Activated T-cell treated with anti-CD3 and anti-CD28 coated beads for 48 hours (primary cell): ENCODE data around the gene CBY1.

ENCODE experiments used
- DNase-seq: peaks from one replicate; pipeline ENCODE4 v3.0.0-alpha.2; 2020; ENCODE audit warnings: low read depth

CBY1 gene

DNA sequence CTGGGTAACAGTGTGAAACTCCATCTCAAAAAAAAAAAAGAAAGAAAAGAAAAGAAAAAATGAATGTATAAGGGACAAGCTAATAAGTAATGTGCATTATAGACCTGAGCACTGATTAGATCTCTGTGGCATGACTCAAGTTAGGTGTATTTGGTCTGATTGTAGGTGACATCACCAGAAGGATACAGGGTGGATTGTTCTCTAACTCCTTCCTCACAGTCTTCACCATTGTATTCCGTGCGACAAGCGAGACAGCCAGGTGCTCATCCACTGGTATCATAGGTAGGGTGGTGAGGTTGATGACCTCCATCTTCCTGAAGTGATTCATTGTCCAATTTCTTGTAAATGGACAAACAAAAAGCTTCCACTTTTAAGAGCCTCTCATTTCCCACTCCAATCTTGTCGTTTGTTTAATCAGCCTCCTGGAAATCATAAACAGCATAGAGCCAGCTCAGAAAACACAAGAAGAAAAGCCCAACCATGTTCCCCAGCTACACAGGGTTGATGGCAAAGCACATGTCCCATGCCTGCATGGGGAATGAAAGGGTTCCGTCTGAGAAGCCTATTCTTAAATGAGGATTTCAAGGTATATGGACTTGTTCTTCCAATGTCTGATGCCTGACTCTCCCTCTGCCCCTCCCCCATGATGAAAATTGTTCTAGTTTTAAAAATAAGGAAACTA lies 6.5 kb upstream of the CBY1 start:
- DNase-seq, result no peak

DNA sequence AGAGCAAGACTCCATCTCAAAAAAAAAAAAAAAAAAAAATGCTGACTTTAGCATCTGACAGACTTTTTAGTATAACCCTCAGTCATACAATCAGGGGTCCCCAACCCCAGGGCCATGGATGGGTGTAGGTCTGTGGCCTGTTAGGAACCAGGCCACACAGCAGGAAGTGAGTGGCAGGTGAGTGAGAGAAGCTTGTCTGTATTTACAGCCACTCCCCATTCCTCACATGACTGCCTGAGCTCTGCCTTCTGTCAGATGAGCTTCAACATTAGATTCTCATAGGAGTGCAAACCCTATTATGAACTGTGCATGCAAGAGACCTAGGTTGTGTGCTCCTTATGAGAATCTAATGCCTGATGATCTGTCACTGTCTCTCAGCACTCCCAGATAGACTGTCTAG lies 3.6 kb upstream of the CBY1 start:
- no peak for DNase-seq

DNA sequence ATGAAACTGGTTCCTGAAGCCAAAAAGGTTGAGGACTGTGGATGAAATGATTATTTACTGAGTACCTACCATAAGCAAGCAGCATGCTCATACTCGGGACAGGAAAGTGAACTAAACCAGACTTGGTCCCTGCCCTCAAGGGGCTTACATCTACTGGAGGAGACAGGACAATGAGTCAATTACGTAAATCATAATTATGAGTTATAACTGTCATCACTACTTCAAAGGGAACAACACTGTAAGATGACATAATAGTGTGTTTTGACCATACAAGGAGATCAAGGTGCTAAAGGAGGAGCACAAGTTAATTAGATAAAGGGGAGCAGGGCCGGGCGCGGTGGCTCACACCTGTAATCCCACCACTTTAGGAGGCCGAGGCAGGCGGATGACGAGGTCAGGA lies 2.7 kb upstream of the CBY1 start:
- DNase-seq, result no peak

DNA sequence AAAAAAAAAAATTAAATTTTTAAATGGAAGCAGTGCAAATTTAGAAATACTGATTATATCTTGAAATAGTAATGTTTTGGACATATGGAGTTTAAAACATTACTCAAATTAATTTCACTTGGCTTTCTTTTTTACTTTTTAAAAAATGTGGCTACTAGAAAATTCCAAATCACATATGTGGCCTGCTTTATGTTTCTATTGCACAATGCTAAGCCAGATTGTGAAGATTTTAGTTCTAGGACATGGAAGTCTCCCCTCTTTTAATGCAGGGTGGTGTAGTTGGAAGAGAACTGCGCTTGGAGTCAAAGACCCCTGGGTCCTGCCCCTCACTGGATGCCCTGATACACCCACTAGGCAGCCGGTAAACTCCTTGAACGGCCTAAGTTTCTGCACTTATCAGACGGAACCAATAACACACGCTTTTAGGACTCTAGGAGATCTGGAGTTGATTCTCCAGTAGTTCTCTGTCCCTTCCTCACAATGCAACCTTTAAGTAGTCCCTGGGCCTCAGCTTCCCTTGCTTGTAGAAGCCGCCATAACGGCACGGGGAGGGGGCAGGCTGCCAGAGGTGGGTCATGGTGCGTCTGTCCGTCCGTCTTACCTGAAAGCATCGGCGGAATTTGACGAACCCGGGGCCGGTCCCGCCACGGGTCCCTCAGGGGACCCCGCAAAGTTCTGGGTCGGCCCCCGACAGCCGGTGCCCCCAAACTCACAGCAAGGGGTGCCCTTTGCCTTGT lies 751 bp upstream of the CBY1 start:
- DNase-seq, result no peak

DNA sequence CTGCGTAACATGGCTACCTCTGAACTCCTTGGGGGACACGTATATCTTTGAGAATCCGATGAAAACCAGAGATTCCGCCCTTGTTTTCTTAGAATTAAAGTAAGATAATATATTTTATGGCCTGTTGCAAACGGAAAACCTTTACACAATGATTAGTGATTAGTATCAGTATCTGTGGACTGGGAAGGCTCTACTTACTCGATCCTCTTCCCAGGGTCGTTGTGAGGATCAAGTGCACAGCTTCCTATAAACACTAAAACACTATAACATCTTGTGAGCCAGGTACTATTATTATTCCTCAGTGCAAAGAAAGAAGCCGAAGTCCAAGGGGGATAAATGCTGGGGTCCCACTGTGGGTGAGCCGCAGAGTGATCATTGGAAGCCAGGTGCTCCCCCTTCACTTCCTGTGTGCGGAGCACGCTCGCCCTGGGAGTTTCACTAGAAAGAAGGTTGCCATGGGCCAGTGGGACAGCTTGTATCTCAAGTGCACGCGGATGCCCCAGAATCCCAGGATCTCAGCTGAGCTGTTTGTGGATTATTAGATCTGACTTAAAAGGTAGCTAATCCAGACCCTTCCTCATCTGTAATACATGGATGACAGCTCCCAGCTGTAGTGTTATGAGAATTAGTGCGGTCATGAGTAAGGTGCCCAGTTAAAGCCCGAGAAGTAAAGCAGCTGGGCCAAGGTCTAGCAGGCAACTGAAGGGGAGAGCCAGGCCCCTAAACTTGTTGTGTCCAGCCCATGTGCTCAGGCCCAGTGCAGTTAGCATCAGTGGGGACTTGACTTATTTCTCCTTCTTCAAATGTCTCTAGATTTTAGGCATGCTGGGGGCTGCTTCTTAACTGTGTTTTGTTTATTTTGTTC lies 839 bp downstream of the CBY1 start:
- peak; percentile 34 for DNase-seq

DNA sequence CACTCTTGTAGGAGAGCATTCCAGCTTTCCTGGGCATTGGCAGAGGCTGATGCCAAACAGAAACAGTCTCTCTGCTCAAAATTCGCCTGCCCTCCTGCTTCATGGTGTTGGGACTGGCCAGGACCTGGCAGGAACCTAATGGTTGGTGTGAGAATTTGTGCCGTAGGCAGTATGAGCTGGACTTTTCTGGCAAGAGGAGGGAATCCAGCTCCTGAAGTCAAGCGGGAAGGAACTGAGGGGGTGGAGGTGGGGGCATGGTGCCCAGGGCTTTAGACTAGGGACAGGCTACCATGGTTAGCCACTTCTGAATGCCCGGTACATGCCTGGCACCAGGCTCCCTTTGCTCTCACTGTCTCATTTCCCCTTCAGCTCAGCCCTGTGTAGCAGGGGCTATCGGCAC lies 18.4 kb downstream of the CBY1 start:
- no peak for DNase-seq

DNA sequence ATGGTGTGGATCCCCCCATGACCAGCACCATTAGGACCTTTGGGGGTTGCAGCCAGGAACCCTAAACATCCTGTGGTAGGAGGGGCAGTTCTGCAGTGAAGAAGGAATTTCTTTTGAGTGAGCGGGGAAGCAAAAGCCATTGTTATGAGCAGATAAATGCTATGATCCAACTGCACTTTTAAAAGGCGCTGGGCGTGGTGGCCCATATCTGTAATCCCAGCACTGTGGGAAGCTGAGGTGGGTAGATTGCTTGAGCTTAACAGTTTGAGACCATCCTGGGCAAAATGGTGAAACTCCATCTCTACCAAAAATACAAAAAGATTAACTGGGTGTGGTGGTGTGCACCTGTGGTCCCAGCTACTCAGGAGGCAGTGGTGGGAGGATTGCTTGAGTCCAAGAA lies 19.4 kb downstream of the CBY1 start:
- no peak for DNase-seq

DNA sequence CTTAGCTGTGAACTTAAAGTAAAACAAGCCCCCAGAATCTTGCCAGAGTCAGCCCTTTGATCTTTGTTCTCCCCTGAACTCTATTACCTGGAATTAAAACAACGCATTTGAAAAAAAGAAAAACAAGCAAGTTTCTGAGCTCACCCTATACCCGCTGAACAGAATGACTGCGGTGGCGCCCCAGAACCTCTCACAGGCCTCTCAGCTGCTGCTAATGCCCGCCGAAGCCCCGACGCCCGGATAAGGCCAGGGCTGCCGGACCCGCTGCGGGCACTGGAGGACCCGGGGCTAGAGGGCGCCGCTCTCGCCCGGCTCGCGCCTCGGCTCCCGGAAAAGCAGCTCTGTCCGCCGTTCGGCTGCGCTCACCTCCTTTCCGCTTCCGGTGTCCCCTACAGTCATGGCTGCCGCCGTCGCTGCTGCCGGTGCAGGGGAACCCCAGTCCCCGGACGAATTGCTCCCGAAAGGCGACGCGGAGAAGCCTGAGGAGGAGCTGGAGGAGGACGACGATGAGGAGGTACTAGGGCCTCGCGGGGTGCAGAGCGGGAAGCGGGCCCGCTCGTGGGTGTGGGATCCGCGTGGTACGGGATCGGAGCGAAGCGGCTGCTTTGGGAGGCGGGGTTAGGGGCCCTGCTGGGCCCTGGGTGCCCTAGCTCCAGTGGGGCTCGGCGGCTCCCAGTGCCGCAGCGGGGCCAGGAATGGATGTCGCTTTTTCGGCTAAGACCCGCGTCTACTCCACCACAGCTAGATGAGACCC lies 25.3 kb downstream of the CBY1 start, which contains the start of gene TOMM22:
Gene TOMM22, plus strand, starts transcription at position 376 of the 754 bp plus-strand sequence. Its CDS starts 22 bp downstream, at position 398.
- peak; percentile 85 for DNase-seq

DNA sequence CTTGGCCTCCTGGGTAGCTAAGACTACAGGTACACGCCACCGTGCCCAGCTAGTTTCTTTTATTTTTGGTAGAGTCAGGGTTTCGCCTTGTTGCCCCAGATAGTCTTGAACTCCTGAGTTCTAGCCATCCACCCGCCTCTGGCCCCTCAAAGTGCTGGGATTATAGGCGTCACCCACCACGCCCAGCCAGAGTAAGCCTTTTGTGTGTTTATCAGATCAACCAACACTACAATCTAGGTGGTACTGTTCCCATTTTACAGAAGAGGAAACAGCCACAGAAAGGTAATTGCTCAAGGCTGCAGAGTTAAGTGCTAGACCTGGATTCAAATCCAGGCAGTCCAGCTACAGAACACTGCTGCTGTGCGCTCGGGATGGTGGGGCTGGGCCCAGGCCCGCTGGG lies 28.5 kb downstream of the CBY1 start:
- DNase-seq, result no peak

DNA sequence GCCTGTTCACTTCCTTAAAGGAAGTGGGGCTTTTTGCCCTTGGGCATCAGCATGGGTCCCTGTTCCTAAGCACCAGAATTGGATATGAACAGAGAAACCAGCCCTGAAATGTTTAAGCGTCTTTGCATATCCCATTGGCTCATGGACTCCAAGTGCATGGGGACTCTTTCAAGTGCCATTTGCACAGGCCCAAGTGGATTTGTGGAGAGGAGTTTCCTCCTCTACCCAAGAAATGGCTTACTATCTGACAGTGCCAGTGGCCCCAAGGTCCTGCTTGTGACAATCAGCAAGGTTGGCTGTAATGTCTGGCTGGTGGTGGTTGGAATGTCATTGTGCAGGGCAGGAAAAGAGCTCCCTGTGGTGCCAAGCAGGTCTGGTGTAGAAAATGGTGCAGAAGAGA lies 29.3 kb downstream of the CBY1 start:
- no peak for DNase-seq

DNA sequence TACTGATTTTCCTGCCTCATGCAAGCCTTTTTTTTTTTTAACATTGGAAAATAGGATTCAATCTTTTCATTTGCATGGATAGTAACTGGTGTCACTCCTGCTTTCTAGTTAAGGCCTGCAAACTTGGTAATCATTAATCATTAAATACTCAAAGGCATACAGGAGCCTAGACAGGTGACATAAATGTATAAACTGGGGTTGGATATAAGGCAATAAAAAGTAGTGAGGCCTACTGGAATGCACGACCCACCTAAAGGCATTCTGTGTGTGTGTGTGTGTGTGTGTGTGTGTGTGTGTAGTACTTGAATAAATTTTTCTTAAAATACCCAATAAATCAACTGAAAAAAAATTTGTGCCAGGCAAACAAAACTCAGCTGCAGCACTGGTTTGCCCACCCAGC lies 33.2 kb downstream of the CBY1 start:
- no peak for DNase-seq

DNA sequence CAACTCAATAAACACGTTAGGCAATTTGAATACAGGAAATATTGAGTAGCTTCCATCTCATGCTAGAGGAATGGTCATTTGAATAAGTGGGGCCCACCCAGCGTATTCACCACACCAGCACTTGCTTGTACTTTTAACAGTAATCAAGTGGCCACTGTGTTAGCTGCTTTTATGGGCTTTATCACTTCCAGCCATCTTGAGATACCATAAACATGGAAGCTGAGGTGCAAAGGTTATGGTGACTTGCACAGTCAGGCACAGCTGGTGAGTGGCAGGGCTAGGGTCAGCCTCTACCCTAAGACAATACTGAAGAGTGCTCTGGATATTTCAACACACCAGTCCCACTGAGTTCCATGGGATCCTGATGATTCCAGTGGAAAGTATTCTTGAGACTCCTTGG lies 37.6 kb downstream of the CBY1 start:
- no peak for DNase-seq

DNA sequence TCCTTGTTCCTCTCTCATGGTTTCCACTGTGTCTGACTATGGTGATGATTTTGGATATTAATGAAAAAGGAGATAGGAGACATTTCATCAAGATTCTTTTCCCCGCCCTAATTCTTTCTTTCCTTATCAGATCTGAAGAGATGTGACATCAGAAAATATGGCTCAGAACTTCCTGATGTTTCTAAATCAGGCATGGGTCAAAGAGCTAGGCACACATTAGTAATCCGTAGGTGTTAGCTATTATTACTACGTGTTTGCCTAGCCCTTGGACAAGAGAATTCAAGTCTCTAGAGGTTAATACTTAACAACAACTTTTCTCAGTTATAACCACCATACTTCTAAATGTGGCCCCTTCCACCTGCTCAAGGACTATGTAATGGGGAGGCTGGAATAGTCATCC lies 38.5 kb downstream of the CBY1 start:
- DNase-seq, result no peak

DNA sequence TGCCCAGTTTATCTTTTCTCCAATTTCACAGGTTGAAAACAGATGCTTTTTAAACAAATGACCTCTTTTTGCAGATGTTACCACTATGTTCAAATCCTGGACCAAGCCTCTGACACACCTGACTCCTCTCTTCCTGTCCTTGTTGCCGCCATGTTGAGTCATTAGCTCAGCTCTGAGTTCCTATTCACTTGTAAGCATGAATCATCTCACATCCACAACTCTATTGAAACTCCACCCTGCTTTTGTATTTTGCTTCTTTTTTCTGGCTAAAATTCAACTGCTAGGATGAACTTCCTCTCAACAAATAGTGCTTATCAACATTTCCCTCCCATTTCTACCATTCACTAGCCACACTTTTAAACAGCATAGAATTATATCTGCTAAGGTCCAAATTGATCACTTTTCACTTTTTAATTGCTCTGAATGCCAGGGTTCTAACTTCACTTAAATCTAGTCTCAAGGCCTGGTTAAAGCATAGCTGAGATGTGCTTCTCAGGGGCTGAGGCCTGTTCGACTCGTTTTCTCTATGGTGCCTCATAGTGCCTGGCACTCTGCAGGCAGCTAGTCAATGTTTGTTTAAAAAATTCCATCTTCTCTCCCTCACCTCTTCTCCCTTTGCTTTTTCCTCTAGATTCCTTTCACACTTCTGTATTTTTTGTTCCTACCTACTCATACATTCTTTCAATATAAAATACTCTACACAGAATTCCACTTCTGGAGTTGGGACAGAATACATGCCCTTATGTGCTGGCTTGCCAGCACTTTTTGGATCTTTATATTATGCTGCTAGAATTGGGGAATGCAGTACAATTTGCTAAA lies 40.4 kb downstream of the CBY1 start:
- DNase-seq, result no peak

DNA sequence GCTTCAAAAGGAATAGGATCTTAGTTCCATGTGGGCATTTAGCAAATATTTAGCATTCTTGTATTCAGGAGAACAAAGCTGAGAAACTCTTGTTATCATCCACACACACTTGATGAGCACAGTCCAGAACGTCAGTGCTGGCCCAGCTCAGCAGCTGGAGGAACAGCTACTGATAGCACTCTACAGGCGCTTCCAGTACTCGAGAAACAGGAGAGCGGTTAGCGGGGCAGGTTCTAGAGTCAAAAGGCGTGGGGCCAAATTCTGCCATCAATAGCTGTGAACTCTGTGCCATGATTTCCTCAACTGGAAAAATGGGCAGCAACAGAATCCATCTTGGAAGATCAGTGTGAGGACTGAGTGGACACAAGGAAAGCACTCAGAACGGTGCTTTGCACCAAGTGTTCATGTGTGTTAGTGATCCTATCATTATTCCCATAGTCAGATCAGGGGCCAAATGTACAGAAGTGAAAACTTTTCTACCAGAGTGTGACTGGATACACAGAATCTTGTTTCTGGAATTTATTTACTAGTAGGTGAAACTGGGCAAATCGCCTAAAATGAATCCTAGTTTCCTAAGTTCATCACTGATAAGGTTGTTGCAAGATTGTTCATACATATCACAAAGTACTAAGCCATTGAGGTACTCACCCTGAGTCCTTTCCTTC lies 41.1 kb downstream of the CBY1 start:
- DNase-seq, result no peak

DNA sequence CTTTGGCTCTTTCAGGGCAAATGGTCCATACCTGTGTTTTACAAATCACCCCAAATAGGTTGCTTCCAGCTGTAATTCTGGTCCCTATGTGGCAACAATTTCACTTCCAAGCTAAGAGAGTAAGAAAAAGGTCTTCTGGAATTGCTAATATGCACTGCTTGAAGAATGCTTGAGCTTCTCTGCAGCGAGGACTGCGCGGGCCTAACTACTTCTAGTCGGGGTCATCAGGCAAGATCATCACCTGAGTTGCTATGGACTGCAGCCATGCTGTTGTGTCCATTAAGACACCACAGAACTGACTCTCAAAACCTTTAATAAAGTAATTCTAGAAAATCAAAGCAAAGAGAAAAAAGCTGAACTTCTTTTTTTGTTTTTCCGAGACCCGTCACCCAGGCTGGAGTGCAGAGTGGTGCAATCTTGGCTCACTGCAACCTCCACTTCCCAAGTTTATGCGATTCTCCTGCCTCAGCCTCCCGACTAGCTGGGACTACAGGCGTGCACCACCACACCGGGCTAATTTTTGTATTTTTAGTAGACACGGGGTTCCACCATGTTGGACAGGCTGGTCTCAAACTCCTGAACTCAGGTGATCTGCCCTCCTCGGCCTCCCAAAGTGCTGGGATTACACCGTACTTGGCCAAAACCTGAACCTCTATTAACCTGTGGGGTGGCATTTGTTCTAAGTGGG lies 42.1 kb downstream of the CBY1 start:
- DNase-seq, result no peak

DNA sequence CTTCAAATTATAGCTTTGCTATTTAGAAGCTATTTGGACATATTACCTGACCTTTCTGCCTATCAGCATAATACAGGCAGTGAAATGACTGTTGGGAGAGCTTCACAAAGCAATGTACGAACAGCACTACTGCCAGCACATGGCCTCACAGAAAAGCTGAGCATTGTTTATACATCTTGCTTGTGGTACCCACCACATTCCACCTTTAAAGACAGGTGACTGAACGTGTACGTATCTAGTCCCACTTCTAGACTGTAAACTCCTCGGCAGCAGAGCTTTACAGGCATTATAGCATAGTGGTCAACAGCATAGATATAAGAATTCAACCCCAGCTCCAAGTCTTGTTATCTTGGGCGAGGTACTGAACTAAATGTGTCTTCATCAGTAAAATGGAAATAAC lies 42.7 kb downstream of the CBY1 start:
- DNase-seq, result no peak

DNA sequence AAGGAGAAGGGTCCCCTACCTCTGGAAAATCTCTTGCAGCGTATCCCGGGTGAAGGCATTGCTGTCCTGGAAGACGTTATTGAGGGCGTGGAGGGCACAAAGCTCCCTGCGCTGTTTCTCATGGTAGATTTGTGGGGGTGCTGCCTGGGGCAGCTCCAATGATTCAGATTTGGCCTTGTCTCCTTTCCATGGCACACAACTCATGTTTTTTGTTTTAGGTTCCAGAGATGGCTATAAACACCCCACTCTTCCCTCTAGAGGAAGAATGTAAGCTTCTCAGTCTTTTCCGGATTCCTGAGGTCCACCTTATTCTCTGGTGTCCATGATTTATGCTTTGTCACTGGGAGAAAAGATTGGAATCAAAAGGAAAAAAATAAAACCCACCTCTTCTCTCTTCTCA lies 43.3 kb downstream of the CBY1 start:
- no peak for DNase-seq

DNA sequence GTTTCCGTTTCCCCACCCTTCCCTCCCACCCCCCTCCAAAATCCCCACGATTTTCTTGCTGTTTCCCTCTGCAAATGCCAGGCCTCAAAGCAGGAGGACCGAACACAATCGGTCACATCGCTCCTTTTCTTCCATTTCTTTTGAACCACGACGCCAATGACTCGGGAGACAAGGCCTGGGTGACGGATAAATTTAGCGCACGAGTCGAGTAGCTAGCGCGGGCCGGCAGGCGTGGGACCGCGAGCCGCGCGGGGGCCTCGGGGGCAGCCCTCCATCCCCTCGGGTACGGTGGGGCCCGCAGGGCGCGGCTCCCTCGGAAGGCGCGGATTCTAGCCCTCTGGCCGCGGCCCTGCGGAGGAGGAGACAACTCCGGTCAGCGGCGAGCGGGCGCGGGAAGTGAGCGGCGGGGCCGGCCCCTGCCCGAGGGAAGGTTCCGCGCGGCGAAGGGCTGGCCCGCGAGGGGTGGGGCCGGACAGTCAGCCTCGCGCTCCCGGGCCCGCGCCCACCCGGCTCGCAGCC lies 43.9 kb downstream of the CBY1 start:
- DNase-seq, result no peak
